ENCODE data around the gene A1BG. TPM values are rescaled to one million over a fixed set of nuclear protein-coding genes. Genes with fewer than 3 reads are reported as not detected.
"Not testable (repeated sequence)": the region's sequence is repeated elsewhere in the genome, so short reads cannot be mapped to it uniquely, and the experiment has no call there.

The A1BG gene
- polyA plus RNA-seq, 5 donors: 0.90 to 4.6 (median 1.9) TPM

DNA sequence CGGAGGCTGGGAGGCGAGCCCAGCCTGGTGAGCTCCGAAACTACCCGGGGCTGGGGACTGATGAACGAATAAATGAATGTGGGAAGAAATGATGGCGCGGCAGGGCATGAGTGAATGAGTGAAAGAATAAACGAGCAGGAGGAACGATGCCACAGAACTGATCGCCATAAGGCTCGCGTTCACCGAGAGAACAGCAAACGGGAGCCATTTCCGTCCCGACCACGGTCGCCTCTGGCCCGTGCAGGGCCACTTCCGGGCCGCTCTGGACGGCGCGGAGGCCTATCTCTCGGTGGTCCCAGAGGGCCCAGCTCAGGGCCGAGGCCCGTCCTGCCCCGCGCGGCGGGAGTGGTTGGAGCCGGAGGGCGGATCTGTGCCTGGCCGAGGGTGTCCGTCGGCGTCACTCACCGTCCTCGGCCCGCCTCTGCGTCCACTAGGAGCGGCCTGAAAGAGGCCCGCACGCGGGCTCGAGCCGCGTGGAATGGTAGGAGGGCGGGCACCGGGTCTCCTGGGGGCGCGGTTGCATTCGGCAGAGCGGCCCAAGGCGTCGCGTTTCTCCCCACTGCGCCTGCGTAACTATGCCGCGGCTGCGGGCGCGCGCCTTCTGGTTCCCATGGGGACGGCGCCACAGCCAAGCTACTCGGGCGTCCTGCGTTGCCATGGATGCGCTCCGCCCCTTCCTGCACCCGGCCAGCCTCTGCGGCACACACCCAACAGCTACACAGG is 9.1 kb upstream of the A1BG start, which contains the start of gene ZNF497:
Gene ZNF497 (minus strand): TSS at position 480 of the 723 bp plus-strand sequence. CDS start 5,116 bp downstream, outside the sequence.
- DNase-seq: peak; percentile 98 to 99

DNA sequence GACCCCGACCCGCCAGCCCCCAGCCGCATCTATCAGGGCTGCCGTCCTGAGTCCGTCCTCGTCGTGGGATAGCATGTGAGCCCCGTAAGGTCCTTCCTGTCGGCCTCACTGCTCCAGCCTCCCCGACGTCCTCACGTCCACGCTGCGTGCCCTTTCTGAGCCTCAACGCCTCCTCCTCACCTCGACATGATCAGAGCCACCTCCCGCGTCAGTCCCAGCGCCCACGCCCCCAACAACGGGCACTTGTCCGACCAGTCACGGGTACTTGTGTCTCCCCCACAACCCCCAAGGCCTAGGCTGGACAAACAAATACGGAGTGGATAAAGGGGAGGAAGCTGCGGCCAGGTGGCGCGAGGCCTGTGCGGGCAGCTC is 8.6 kb upstream of the A1BG start:
- DNase-seq: no peak

GRCh38 chr19:58357481-58358145 is 4.3 kb upstream of the A1BG start:
- DNase-seq: no peak

DNA sequence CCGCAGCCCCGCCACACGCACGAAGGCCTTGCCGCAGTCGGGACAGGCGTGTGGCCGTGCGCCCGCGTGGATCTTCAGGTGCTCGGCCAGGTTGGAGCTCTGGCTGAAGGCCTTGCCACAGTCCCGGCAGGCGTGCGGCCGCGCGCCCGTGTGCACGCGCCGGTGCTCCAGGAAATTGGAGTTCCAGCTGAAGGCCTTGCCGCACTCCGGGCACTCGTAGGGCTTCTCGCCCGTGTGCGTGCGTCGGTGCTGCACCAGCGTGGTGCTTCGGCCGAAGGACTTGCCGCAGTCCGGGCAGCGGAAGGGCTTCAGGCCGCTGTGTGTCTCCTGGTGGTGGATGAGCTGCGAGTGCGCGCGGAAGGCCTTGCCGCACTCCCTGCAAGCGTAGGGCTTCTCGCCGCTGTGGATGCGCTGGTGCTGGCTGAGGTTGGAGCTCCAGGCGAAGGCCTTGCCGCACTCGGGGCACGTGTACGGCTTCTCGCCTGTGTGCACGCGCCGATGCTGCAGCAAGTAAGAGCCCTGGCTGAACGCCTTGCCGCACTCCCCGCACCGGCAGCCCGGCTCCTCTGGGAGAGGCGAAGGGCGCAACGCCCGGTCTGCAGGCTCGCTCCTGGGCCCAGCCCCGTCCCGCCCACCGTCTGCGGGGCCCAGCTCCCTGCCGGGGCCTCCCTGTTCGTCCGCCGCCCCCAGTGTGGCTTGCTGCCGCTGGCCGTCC is 3.6 kb upstream of the A1BG start:
- peak; percentile 16 to 46 for DNase-seq

DNA sequence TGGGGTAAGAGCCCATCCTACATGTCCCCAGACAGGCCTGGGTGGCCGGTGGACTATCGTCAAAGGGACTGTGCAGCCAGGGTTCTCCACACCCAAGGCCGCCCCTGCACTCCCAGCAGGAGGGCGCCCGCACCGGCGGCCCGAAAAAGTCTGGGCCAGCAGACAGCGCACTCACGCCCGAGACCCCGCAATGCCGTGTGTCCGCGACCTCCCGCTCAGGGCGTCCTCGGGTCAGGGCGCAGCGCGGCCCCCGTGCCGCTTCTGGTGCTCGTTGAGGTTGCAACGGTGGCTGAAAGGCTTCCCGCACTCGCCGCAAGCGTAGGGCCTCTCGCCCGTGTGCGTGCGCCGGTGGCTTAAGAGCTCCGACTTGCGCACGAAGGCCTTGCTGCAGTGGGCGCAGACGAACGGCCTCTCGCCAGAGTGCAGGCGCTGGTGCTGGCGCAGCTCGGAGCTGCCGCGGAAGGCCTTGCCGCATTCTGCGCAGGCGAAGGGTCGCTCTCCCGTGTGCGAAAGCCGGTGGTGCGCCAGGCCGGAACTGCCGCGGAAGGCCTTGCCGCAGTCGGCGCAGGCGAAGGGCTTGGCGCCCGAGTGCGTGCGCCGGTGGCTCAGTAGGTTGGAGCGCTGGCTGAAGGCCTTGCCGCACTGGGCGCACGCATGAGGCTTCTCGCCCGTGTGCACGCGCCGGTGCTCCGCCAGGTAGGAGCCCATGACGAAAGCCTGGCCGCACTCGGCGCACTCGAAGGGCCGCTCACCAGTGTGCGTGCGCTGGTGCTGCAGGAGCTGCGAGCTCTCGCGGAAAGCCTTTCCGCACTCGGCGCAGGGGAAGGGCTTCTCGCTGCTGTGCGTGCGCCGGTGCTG is 2.8 kb upstream of the A1BG start:
- peak; percentile 37 to 59 for DNase-seq

DNA sequence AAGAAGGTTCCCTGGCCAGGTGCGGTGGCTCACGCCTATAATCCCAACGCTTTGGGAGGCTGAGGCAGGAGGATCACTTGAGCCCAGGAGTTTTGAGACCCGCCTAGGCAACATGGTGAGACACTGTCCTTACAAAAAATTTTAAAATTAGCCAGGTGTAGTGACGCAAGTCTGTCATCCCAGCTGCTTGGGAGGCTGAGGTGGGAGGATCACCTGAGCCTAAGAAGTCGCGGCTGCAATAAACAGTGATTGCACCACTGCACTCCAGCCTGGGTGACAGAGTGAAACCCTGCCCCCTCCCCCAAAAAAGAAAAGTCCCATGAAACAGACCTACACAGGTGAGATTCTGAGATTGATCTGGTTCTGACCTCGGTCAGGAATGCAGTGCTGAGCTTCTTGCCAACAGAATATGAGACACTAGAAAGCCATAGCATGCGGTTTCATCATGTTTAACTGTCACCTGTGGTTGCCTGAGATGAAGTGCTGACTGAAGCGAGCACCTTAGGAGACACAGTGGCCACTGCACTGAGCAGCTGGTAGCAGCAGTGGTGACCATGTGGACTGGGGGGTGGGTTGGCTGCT is 2.0 kb upstream of the A1BG start:
- no peak for DNase-seq

- no peak for DNase-seq
Measured at GRCh38 chr19:58354478-58355030, 1.3 kb upstream of the A1BG start.

DNA sequence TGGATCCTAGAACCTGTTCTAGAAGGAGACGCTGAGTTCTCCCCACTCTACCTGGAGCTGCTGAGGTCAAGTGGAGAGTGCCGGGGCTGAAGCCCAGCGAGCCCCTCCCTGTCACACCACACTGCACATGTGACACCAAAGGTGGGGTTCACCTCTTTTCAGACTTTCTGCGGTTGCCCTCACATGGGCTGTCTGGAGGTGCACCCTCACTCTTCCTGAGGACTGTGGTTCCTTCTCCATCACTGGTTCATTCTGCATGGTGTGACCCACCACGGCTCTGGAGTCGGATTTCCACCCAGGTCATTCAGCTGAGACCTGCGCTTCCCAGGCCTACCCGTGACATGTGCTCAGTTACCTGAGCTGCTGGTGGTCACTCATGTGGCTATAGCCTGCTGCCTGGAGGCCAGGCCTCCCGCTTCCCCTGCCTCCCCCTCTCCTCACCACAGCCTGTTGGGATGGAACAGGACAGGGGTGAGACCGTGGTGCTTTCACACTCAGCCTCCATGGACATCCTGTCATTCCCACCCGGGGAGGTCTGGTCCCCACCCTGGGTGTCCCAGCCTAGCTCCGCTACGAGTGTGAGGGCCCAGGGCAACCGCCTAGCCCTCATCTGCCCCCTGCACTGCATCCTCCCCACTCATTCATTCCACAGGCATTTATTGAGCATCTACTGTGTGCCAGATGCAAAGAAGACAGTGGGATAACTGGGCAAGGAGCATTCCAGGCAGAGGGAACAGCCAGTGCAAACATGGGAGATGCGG is 605 bp upstream of the A1BG start:
- no peak for DNase-seq

DNA sequence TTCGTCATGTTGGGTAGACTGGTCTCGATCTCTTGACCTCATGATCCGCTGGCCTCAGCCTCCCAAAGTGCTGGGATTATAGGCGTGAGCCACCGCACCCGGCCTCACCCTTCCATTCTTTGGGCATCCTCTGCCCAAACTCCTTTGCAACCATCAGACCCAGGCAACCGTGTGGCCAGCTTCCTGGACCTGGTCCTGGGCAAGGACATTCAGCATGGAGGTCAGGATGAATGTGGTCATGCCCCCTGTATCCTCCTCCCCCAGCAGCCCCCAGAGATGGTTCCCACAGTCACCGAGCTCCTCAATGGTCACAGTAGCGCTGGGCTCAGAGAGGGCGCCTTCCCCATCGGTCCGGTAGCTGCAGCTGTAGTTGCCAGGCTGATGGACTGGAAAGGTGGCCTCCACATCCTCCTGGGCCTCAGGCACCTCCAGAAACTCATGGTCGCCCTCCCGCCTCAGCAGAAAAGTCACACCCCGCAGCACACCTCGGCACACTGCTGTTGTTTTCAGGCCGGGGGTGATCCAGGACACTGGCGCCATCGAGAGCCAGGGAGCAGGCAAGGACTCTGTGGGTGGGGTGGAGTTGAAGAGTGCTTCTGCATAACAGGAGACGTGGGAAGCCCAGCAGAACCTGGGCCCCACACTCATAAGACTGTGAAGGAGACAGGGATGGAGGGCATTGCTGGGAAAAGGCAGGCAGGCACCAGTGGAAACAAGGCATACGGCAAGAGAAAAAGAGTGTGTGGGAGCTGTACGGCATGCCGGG is 1.1 kb downstream of the A1BG start:
- no peak for DNase-seq

GRCh38 chr19:58351558-58351878 is 1.8 kb downstream of the A1BG start:
- DNase-seq: no peak

- no peak for DNase-seq
Measured at GRCh38 chr19:58350871-58351557, 2.3 kb downstream of the A1BG start.

DNA sequence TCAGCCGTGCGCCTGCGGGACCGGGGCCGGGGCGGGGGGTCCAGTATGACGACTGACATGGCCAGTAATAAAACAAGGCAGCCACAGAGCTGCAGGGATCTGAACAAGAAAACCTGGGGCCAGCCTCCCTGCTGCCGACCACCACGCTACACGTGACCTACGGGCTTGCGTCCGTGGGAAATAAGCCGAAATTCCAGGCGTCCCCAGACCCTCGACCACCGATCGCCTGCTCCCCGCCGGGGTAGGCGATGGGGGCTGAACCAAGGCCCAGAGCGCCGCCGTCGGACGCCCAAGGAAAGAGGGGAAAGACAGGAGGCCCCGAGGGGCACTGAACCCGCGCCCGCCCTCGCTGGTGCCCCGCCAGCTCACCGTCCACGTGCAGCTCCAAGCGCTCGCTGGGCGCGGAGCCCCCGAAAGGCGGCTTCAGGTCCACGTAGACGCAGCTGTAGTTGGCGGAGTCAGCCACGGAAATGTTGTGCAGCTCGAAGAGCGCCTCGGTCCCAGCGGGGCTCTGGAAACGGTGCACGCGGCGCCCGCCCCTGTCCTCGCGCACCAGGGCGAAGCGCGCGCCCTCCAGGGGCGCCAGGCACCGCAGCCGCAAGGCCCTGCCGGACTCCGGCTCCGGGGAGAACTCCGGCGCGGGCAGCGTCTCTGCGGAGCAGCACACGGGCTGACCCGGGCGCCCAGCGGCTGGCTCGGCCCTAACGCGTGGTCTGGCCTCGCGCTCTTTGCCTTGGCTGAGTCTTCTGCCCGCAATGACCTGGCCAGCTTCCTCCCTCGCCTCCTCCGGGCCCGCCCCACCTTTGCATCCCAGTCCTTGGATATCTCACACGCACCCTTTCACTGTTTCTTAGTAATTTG is 3.1 kb downstream of the A1BG start:
- no peak for DNase-seq

GRCh38 chr19:58349590-58349989 is 3.7 kb downstream of the A1BG start:
- no peak for DNase-seq

- DNase-seq: not testable (repeated sequence)
Measured at GRCh38 chr19:58348080-58348479, 5.2 kb downstream of the A1BG start.

DNA sequence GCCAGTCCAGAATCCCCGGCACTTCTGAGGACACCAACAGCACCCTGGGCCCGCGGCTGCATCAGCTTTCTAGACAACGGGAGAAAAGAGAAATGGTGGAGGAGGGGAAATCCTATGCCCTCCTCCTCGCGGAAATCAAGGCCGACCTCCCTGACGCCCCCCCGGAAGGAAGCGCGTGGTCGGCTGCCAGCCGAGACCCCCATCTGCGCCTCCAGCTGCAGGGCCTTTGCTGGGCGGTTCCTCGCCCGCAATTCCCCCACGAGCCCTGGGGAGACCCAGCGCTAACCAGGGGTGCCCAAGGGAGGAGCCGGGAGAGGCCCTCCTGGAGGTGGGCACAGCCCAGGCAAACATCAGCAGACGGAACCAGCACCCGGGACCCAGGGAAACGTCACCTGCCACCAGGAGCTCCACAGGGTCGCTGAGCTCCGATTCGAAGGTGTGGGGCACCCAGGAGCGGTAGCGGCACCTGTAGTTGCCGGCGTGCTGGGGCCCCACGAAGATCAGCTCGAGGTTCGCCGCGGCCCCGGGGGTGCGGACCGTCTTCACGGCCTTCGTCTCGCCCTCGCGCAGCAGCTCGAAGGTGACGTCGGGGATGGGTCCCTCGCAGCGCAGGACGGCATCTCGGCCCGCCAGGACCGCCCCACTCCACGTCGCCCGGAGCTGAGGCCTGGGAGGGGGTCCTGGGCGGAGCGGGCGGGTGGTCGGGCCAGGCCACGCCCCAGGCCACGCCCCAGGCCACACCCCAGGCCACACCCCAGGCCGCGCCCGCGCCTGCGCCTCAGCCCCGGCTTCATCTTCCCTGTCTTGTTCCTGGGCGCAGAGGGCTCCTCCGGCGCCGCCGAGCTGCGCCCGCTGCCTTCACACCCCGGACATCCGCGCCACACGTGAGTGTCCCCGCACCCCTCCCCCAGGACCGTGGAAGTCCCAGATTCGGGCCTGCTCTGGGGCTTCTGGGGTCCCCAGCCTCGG is 6.0 kb downstream of the A1BG start:
- DNase-seq: no peak

- DNase-seq: no peak
Measured at GRCh38 chr19:58345558-58345957, 7.7 kb downstream of the A1BG start.

All from right lung (tissue), 5 donors.